ENCODE data around the gene ATP1A2. TPM values are rescaled to one million over a fixed set of nuclear protein-coding genes. Genes with fewer than 3 reads are reported as not detected.

ATP1A2 gene
- total RNA-seq, 1 donor from 2014 or later = 0.04 TPM

DNA sequence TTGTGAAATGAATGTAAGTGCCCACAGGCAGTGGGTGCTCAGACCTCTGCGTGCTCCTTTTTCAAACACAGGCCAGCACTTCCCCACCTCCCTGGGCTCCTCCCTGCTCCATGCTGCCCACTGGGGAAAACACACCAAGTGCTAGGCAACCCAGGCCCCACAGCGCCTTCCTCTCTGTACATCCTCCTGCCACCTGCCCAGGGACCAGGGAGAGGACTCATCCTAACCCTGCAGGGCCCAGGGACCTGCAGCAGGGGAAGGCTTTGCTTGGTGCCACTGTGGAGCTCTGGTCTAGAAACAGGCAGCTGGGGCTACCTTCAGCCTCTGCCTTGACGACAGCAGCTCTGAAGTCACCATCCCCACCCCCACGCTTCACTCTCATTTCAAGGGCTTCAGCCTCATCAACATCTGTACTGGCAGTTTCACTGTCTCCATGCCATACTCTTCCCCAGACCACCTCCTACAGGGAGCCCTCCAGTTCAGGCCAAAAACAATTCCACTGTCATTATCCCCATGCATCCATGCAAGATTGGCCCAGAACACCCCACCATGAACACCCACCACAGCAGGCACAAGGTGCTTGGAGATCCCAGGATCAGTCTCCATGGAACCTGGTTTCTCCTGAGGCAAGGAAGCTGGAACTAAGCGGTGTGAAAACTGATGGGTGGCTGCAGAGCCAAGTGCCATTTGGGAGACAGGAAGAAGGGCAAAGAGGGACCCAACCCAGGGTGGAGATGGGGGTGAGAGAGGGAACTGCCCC lies 18.2 kb upstream of the ATP1A2 start:
- TF ChIP-seq, protein P1, sequence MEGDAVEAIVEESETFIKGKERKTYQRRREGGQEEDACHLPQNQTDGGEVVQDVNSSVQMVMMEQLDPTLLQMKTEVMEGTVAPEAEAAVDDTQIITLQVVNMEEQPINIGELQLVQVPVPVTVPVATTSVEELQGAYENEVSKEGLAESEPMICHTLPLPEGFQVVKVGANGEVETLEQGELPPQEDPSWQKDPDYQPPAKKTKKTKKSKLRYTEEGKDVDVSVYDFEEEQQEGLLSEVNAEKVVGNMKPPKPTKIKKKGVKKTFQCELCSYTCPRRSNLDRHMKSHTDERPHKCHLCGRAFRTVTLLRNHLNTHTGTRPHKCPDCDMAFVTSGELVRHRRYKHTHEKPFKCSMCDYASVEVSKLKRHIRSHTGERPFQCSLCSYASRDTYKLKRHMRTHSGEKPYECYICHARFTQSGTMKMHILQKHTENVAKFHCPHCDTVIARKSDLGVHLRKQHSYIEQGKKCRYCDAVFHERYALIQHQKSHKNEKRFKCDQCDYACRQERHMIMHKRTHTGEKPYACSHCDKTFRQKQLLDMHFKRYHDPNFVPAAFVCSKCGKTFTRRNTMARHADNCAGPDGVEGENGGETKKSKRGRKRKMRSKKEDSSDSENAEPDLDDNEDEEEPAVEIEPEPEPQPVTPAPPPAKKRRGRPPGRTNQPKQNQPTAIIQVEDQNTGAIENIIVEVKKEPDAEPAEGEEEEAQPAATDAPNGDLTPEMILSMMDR (IDR thresholded peaks at IDR 0.05; ENCODE audit: insufficient read depth, low read length, poor library complexity, severe bottlenecking) = no peak
- DNase-seq (ENCODE audit: low read depth) = no peak
- Histone ChIP-seq H3K27me3 (ENCODE audit: control insufficient read depth, insufficient read depth, low read length) (no peaks in the 10 kb centered on the region), H3K36me3 (ENCODE audit: control insufficient read depth, insufficient read depth, low read length) (peaks cover 1% of the 10 kb centered on the region), H3K4me3 (ENCODE audit: low read depth, low read length) (peak overlapping the region; percentile 62)

DNA sequence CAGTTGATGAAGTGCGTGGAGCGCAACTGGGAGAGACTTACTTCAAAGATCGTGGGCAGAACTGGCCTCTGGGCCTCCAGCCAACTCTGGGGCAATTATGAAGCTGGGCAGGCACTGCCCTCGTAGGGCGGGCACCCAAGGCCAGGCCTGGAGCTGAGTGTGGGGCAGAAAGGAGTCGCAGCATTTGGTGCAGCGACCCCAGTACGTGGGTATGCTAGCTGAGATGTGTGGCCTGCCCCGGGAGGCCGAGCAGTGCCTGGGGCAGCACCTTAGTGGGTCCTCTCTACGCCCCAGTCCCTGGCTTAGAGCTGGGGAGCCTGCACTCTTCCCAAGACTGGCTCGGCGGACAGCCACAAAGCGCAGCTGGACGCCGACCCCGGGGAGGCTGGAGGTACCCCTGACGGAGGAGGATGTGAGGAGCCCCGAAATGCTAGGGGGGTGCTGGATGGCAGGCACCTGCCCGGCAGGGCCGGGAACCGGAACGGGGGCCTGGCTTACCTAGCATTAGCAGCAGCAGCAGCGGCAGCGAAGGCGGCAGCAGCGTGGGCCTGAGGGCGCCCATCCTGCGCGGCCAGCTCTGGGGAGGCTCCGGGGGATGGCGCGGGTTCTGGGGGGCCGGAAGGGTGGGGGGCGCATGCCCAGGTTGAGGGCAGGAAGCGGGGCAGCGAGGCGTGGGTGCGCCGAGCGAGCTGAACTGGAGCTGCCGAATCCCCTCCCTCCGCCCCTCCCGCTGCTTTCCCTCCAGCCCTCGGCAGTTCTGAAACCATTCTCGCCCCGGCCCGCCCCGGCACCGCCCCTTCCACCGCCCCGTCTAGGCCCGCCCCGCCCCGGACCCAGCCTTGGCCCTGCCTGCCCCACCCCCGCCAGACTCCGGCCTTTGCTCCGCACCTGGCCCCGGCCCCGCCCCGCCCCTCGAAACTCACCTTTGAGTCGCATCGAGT lies 17.4 kb upstream of the ATP1A2 start, which contains the start of gene IGSF8:
Gene IGSF8 (minus strand): TSS at position 709 of the 941 bp plus-strand sequence. CDS start 147 bp downstream, at position 562.
- H3K27me3 ChIP-seq (ENCODE audit: control insufficient read depth, insufficient read depth, low read length) = no peaks in the 10 kb centered on the region
- TF ChIP-seq, protein P1 (IDR thresholded peaks at IDR 0.05; ENCODE audit: insufficient read depth, low read length, poor library complexity, severe bottlenecking) = no peak
- peak within 1 kb of the TSS; percentile 62 for H3K4me3 ChIP-seq (ENCODE audit: low read depth, low read length)
- DNase-seq (ENCODE audit: low read depth) = no peak
- peaks cover 1% of the 10 kb centered on the region for H3K36me3 ChIP-seq (ENCODE audit: control insufficient read depth, insufficient read depth, low read length)

DNA sequence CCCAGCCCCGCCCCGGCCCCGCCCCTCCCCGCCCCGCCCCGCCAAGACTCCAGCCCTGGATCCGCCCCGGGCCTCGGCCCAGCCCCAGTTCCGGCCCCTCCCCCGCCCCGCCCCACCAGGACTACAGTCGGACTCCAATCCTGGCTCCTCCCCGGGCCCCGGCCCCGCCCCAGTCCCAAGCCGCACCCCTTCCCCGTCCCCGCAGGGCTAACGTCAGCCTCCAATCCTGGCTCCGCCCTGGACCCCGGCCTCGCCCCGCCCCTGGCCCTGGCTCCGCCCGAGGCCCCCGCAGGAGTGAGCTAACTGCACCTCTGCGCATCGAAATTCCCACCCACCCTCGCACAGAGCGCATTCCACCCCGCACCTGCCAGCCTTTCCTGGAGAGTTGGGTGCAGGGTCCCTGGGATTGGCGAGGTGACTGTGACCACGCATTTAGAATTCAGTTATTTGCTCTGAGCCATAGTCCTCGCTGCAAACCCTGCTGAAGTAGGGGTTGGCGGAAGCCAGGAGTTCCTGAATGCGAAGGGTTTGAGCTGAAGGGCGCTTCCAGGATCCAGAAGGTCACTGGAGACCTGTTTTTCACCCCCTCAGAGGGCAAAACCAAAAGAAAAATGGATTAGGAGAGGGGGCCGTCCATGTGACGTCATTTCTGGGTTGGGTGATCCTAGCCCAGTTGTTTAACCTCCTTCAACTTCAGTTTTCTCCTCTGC lies 16.6 kb upstream of the ATP1A2 start:
- DNase-seq (ENCODE audit: low read depth) = peak; percentile 49
- no peaks in the 10 kb centered on the region for H3K27me3 ChIP-seq (ENCODE audit: control insufficient read depth, insufficient read depth, low read length)
- TF ChIP-seq, protein P1 (IDR thresholded peaks at IDR 0.05; ENCODE audit: insufficient read depth, low read length, poor library complexity, severe bottlenecking) = no peak
- H3K4me3 ChIP-seq (ENCODE audit: low read depth, low read length) = peak overlapping the region; percentile 49
- no peaks in the 10 kb centered on the region for H3K36me3 ChIP-seq (ENCODE audit: control insufficient read depth, insufficient read depth, low read length)

DNA sequence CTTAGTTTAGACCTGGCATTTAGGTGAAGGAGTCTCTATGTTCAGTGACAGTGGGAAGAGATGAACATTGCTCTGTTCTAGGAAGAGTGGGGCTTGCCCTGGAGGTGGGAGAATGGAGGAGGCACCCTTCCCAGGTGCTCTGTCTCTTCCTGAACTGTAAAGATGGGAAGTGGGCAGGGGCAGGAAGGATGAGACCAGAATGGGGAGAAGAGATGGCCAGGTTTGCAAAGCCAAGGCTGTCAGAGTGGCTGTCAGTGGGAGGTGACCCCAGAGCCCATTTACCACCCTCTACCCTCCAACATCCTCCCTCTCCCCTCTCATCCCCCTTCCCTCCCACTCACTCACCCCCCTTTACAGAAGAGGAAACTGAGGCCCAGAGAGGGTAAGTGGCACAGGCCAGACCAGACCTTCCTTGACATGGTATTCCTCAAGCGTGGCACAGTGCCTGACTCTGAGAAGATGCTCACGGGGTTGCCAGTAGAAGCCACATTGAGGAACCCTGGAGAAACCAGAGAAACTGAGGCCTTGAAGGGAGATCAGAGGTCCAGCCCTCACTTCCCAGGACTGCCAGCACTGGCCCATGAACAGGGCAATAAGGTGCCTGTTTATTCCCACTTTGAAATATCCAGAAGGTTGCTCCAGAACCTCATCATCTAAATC lies 15.7 kb upstream of the ATP1A2 start:
- TF ChIP-seq, protein P1 (IDR thresholded peaks at IDR 0.05; ENCODE audit: insufficient read depth, low read length, poor library complexity, severe bottlenecking) = no peak

DNA sequence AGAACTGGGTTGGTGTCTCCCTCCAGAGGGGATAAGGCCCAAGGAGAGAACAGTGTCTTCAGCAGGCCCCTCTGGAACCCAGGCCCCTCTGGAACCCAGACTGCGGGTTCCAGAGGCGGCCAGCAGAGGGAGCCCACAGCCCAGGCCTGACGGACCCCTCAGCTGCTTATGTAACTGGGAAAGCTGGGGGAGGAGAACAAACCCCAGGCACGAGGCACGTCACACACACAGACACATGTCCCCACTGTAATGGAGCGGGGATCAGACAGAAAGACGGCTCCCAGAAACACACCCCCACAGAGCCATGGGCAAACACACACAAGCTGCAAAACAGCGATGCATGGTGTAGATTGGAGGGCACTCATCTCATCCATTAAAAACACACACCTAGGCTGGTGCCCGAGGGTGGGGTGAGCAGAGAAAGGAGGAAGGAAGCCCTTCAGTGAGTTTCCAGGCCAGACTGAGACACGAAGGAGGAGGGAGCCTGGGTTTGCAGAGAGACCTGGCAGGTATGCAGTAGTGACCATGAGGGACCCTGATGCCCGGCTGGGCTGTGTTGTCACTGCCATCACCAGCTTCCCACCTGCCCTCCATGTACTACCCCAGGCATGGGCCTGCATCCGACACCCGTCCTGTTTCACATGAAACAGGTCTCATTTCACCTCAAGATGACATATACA lies 14.4 kb upstream of the ATP1A2 start:
- TF ChIP-seq, protein P1 (IDR thresholded peaks at IDR 0.05; ENCODE audit: insufficient read depth, low read length, poor library complexity, severe bottlenecking) = peak; percentile 99
- H3K36me3 ChIP-seq (ENCODE audit: control insufficient read depth, insufficient read depth, low read length) = no peaks in the 10 kb centered on the region
- no peak overlapping the region for H3K4me3 ChIP-seq (ENCODE audit: low read depth, low read length)
- no peak for DNase-seq (ENCODE audit: low read depth)
- no peaks in the 10 kb centered on the region for H3K27me3 ChIP-seq (ENCODE audit: control insufficient read depth, insufficient read depth, low read length)

More for the DNA sequence above, 15.7 kb upstream of the ATP1A2 start:
- H3K36me3 ChIP-seq (ENCODE audit: control insufficient read depth, insufficient read depth, low read length) = no peaks in the 10 kb centered on the region
- no peaks in the 10 kb centered on the region for H3K27me3 ChIP-seq (ENCODE audit: control insufficient read depth, insufficient read depth, low read length)
- no peak for DNase-seq (ENCODE audit: low read depth)
- H3K4me3 ChIP-seq (ENCODE audit: low read depth, low read length) = no peak overlapping the region

All from kidney epithelial cell (primary cell).